Body of pancreas (tissue), 4 donors: ENCODE measurements around the gene APOC4.

Experiments used
- POLR2A ChIP-seq, 3 donors: fragments of 450-650 bp; IDR thresholded peaks; one replicate each; pipeline ENCODE4 v1.6.1; 2016; ENCODE audit warnings: antibody characterized with exemption in 3 of 3, mild to moderate bottlenecking in 2 of 3
- TF ChIP-seq, protein P1 (sequence below), 7 experiments: fragments of 450-650 bp in 4 of 7; fragments of 200-600 bp in 3 of 7; sonication (generic) in 3 of 7; IDR thresholded peaks; one replicate each; pipeline ENCODE4 v1.5.1; 2016 to 2019; ENCODE audit warnings: antibody characterized with exemption in 7 of 7

DNA sequence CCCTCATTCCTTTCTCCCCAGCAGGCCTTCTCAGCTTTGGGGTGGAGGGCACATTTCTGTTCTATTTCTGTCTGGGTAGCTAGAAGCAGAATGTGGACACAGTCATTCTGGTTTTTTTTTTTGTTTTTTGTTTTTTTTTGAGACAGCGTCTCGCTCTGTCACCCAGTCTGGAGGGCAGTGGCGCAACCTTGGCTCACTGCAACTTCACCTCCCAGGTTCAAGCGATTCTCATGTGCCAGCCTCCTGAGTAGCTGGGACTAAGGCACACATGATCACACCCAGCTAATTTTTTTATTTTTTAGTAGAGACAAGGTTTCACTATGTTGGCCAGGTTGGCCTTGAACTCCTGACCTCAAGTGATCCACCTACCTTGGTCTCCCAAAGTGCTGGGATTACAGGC, 33.4 kb downstream of the APOC4 start:
- TF ChIP-seq POLR2A (IDR thresholded peaks at IDR 0.05) = no peak
- TF ChIP-seq, protein P1, sequence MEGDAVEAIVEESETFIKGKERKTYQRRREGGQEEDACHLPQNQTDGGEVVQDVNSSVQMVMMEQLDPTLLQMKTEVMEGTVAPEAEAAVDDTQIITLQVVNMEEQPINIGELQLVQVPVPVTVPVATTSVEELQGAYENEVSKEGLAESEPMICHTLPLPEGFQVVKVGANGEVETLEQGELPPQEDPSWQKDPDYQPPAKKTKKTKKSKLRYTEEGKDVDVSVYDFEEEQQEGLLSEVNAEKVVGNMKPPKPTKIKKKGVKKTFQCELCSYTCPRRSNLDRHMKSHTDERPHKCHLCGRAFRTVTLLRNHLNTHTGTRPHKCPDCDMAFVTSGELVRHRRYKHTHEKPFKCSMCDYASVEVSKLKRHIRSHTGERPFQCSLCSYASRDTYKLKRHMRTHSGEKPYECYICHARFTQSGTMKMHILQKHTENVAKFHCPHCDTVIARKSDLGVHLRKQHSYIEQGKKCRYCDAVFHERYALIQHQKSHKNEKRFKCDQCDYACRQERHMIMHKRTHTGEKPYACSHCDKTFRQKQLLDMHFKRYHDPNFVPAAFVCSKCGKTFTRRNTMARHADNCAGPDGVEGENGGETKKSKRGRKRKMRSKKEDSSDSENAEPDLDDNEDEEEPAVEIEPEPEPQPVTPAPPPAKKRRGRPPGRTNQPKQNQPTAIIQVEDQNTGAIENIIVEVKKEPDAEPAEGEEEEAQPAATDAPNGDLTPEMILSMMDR (IDR thresholded peaks at IDR 0.05) = no peak
